Measurements from ENCODE around the gene KRTAP5-9.
"Not testable (repeated sequence)": the region's sequence is repeated elsewhere in the genome, so short reads cannot be mapped to it uniquely, and the experiment has no call there.

Gene KRTAP5-9

DNA sequence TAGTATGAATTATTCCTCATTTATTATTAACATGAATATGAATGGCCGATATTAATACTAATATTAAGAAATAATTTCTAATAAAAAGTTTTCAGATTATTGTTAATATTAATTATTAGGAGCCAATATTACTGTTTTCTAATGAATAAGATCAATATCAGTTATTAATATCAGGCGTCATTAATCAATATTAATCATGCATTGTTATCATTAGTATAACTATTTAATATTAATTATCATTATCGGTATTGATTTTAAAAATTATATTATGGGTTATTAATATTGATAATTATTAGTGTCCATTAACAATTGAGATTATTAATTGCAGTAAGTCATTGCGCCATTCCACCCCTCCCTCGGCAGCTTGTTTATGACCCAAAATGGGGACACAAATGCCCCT is 37.5 kb downstream of the KRTAP5-9 start:
- not testable (repeated sequence) for DNase-seq (ENCODE audit: low read depth)

GRCh38 chr11:71588314-71588713 is 40.1 kb downstream of the KRTAP5-9 start:
- not testable (repeated sequence) for DNase-seq (ENCODE audit: low read depth)

DNA sequence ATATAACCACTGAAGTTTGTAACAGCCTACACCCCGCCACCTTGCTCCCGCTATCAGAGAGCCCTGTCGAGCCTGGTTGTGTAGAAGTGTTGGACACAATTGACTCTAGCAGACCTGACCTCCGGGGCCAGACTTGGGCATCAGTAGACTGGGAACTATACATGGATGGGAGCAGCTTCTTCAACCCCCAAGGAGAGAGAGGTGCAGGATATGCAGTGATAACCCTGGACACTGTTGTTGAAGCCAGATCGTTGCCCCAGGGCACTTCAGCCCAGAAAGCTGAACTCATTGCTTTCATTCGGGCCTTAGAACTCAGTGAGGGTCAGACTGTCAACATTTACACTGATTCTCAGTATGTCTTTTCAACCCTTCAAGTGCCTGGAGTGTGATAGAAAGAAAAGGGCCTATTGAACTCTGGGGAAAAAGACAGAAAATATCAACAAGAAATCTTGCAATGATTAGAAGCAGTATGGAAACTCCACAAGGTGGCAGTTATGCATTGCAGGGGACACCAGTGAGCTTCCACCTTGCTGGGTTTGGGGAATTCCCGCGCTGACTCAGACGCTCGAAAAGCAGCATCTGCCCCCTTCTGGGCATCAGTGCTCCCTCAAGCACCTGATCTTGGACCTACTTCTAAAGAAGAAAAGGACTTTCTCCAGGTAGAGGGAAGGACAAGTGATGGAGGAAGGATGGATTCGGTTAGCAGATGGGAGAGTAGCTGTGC is 40.8 kb downstream of the KRTAP5-9 start:
- peak; percentile 7 for DNase-seq (ENCODE audit: low read depth)

DNA sequence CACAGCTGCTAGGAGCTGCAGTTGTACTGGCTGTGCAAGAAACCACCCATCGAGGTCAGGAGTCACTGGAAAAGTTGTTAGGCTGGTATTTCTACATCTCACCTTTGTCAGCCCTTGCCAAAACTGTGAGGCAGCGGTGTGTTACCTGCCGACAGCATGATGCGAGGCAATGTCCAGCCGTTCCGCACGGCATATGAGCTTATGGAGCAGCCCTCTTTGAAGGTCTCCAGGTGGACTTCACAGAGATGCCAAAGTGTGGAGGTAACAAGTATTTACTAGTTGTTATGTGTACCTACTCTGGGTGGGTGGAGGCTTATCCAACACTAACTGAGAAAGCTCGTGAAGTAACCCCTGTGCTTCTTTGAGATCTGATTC is 41.3 kb downstream of the KRTAP5-9 start:
- not testable (repeated sequence) for DNase-seq (ENCODE audit: low read depth)
